ENCODE measurements around the gene GGA3. TPM values are rescaled to one million over a fixed set of nuclear protein-coding genes. Genes with fewer than 3 reads are reported as not detected.
A peak's percentile ranks its signal among the peaks of the same experiment; 100 is the strongest.

The GGA3 gene
- total RNA-seq, 1 donor from 2014 or later = 84.6 TPM

DNA sequence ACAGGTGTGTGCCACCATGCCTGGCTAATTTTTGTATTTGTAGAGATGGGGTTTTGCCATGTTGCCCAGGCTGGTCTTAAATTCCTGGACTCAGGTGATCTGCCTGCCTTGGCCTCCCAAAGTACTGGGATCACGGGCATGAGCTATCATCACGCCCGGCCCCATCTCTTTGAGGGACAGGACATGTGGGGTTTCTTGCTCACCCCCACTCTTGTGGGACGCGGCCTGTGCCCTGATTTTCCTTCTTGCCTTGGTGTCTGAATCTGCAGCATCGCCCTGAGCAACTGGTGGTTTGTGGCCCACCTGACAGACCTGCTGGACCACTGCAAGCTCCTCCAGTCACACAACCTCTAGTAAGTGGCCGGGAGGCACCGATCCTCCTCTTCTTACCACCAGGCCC is 30.3 kb downstream of the GGA3 start:
- H3K36me3 ChIP-seq = peaks cover 75 to 76% of the 10 kb centered on the region in 2 donors
- TF ChIP-seq, protein P1, sequence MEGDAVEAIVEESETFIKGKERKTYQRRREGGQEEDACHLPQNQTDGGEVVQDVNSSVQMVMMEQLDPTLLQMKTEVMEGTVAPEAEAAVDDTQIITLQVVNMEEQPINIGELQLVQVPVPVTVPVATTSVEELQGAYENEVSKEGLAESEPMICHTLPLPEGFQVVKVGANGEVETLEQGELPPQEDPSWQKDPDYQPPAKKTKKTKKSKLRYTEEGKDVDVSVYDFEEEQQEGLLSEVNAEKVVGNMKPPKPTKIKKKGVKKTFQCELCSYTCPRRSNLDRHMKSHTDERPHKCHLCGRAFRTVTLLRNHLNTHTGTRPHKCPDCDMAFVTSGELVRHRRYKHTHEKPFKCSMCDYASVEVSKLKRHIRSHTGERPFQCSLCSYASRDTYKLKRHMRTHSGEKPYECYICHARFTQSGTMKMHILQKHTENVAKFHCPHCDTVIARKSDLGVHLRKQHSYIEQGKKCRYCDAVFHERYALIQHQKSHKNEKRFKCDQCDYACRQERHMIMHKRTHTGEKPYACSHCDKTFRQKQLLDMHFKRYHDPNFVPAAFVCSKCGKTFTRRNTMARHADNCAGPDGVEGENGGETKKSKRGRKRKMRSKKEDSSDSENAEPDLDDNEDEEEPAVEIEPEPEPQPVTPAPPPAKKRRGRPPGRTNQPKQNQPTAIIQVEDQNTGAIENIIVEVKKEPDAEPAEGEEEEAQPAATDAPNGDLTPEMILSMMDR (IDR thresholded peaks at IDR 0.05) = no peak
- no peaks in the 10 kb centered on the region for H3K4me1 ChIP-seq
- no peaks in the 10 kb centered on the region for H3K9me3 ChIP-seq
- no peak overlapping the region for H3K27ac ChIP-seq
- intact Hi-C loops (cut with DNase I) = no loop called here
- no peak overlapping the region for H3K4me3 ChIP-seq
- no peak for DNase-seq (ENCODE audit: low spot score in 2 of 2)
- H3K27me3 ChIP-seq = no peaks in the 10 kb centered on the region

DNA sequence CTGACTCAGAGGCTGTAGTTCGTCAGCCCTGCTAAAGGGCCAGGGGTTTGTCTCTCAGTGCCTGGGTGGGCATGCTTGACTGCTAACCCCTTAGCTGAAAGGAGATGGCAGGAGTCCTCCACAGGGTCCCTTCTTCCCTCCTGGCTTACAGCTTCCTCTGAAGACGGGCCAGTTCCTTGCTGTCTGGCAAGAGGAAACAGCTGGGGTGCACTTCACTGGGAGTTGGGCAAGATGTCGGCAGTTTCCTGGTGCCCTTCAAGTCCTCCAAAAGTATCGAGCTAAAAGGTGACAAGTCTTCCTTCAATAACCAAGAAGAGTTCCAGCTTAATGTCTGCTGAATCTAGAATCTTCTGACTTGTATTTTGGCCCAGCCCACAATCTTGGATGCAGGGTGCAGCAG is 32.6 kb downstream of the GGA3 start:
- TF ChIP-seq, protein P1 (IDR thresholded peaks at IDR 0.05) = no peak
- Histone ChIP-seq H3K36me3 (peaks cover 67 to 78% of the 10 kb centered on the region in 2 donors), H3K27me3 (no peaks in the 10 kb centered on the region), H3K27ac (peak overlapping the region in 1 of 2 donors; percentile 19), H3K4me3 (no peak overlapping the region), H3K9me3 (no peaks in the 10 kb centered on the region), H3K4me1 (no peaks in the 10 kb centered on the region)
- DNase-seq (ENCODE audit: low spot score in 2 of 2) = no peak
- intact Hi-C loops (cut with DNase I) = no loop called here

DNA sequence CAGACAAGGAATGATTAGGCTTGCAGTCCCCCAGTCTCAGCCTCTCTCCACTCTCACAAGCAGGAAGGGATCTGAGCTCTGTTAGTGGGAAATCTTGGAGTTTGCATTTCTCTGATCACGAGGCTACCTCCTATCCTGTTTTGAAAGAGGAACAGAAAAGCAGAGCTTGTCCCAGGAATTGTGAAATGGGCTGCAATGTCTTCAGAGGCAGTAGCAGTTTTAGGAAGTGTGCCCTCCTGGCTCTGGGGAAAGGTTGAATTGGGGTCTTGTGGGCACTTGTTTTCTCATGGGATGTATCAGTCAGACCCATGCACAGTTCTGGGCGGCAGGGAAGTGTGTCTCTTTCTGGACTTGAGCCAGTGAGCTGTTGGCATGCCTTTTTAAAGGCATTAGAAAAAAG is 33.1 kb downstream of the GGA3 start:
- no peaks in the 10 kb centered on the region for H3K27me3 ChIP-seq
- peak overlapping the region in 1 of 2 donors; percentile 19 for H3K27ac ChIP-seq
- no peak for DNase-seq (ENCODE audit: low spot score in 2 of 2)
- no peak overlapping the region for H3K4me3 ChIP-seq
- intact Hi-C loops (cut with DNase I) = no loop called here
- no peaks in the 10 kb centered on the region for H3K9me3 ChIP-seq
- TF ChIP-seq, protein P1 (IDR thresholded peaks at IDR 0.05) = no peak
- no peaks in the 10 kb centered on the region for H3K4me1 ChIP-seq
- peaks cover 65 to 79% of the 10 kb centered on the region in 2 donors for H3K36me3 ChIP-seq

DNA sequence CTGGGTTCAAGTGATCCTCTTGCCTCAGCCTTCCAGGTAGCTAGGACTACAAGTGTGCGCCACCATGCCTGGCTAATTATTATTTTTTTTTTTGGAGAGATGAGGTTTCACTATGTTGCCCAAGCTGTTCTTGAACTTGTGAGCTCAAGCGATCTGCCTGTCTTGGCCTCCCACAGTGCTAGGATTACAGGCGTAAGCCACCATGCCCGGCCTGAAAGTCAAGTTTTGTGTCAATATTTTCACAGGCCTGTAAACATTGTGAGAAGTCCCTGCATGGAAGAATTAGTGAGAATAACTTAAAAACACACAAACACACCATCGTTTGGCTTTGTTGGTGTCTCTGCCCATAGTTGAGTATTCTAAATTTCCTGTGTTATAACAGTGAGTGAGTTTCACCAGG is 33.7 kb downstream of the GGA3 start:
- TF ChIP-seq, protein P1 (IDR thresholded peaks at IDR 0.05) = no peak
- H3K4me1 ChIP-seq = no peaks in the 10 kb centered on the region
- H3K9me3 ChIP-seq = no peaks in the 10 kb centered on the region
- H3K4me3 ChIP-seq = no peak overlapping the region
- no peak for DNase-seq (ENCODE audit: low spot score in 2 of 2)
- intact Hi-C loops (cut with DNase I) = no loop called here
- no peak overlapping the region for H3K27ac ChIP-seq
- peaks cover 61 to 74% of the 10 kb centered on the region in 2 donors for H3K36me3 ChIP-seq
- no peaks in the 10 kb centered on the region for H3K27me3 ChIP-seq

DNA sequence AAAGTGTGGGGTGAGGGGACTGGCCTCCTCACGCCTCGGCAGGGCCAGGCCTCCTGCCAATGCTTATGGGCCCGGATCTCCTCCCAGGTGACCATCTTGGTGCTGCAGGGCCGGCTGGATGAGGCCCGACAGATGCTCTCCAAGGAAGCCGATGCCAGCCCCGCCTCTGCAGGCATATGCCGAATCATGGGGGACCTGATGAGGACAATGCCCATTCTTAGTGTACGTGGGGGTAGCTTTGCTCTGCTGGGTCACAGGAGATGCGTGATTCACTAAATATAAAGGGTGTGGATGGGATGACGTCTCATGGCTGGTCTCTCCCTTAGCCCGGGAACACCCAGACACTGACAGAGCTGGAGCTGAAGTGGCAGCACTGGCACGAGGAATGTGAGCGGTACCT is 36.4 kb downstream of the GGA3 start:
- DNase-seq (ENCODE audit: low spot score in 2 of 2) = no peak
- H3K4me1 ChIP-seq = no peaks in the 10 kb centered on the region
- TF ChIP-seq, protein P1 (IDR thresholded peaks at IDR 0.05) = no peak
- H3K9me3 ChIP-seq = no peaks in the 10 kb centered on the region
- peaks cover 41 to 65% of the 10 kb centered on the region in 2 donors for H3K36me3 ChIP-seq
- no peak overlapping the region for H3K4me3 ChIP-seq
- H3K27me3 ChIP-seq = no peaks in the 10 kb centered on the region
- no peak overlapping the region for H3K27ac ChIP-seq
- intact Hi-C loops (cut with DNase I) = no loop called here

DNA sequence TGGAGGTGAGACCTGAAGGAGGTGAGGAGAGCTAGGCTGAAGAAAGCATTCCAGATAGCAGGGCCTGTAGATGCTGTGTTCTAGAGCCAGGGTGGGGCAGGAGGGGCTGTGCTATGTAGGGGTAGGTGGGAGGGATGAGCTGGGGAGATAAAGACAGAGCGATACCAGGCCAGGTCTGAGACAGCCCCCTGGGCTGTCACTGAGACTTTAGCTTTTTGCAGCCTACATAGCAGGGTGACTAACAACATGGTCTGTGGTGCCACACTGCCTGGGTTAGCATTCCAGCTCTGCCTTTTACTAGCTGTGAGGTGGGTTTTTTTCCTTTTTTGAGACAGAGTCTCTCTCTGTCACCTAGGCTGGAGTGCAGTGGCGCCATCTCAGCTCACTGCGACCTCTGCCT is 41.6 kb downstream of the GGA3 start:
- H3K9me3 ChIP-seq = no peaks in the 10 kb centered on the region
- no peak overlapping the region for H3K27ac ChIP-seq
- TF ChIP-seq, protein P1 (IDR thresholded peaks at IDR 0.05) = no peak
- no peak for DNase-seq (ENCODE audit: low spot score in 2 of 2)
- intact Hi-C loops (cut with DNase I) = no loop called here
- no peaks in the 10 kb centered on the region for H3K4me1 ChIP-seq
- H3K27me3 ChIP-seq = no peaks in the 10 kb centered on the region
- H3K4me3 ChIP-seq = no peak overlapping the region
- H3K36me3 ChIP-seq = peaks cover 53 to 73% of the 10 kb centered on the region in 2 donors
